Measurements from ENCODE around the gene POLR2J2.
"Not testable (repeated sequence)": the region's sequence is repeated elsewhere in the genome, so short reads cannot be mapped to it uniquely, and the experiment has no call there.

The POLR2J2 gene

GRCh38 chr7:102671166-102671955 is at the start of gene POLR2J2:
Gene POLR2J2, minus strand, starts transcription at chr7:102671663. Its CDS starts 62 bp downstream, at chr7:102671601.
- DNase-seq (ENCODE audit: low read depth in 2 of 2, low spot score in 1 of 2): not testable (repeated sequence)

- not testable (repeated sequence) for DNase-seq (ENCODE audit: low read depth in 2 of 2, low spot score in 1 of 2)
Observed at GRCh38 chr7:102718491-102718890, 47.0 kb upstream of the POLR2J2 start.

DNA sequence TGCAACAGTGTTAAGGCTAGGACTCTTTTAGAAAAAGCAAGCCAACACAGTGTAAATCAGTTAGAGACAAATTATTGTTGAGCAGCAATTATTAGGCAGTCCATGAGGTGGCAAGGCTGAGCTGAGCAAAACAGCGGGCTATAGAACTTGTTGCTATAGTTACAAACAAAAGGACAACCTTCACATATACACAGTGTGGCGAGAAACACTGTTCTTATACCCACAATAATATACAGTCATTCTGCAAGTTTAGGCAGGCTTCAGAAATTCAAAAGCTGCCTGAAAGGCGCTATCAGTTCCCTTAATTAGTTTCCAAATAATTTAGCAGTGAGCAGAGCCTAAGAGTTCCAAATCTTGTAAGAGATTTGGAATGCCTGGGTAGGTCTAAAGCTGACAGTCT is 44.3 kb upstream of the POLR2J2 start:
- DNase-seq (ENCODE audit: low read depth in 2 of 2, low spot score in 1 of 2): not testable (repeated sequence)

GRCh38 chr7:102714774-102715522 is 43.5 kb upstream of the POLR2J2 start:
- DNase-seq (ENCODE audit: low read depth in 2 of 2, low spot score in 1 of 2): not testable (repeated sequence)

- not testable (repeated sequence) for DNase-seq (ENCODE audit: low read depth in 2 of 2, low spot score in 1 of 2)
Observed at GRCh38 chr7:102713691-102714080, 42.2 kb upstream of the POLR2J2 start.

- DNase-seq (ENCODE audit: low read depth in 2 of 2, low spot score in 1 of 2): not testable (repeated sequence)
Observed at GRCh38 chr7:102713011-102713690, 41.7 kb upstream of the POLR2J2 start.

DNA sequence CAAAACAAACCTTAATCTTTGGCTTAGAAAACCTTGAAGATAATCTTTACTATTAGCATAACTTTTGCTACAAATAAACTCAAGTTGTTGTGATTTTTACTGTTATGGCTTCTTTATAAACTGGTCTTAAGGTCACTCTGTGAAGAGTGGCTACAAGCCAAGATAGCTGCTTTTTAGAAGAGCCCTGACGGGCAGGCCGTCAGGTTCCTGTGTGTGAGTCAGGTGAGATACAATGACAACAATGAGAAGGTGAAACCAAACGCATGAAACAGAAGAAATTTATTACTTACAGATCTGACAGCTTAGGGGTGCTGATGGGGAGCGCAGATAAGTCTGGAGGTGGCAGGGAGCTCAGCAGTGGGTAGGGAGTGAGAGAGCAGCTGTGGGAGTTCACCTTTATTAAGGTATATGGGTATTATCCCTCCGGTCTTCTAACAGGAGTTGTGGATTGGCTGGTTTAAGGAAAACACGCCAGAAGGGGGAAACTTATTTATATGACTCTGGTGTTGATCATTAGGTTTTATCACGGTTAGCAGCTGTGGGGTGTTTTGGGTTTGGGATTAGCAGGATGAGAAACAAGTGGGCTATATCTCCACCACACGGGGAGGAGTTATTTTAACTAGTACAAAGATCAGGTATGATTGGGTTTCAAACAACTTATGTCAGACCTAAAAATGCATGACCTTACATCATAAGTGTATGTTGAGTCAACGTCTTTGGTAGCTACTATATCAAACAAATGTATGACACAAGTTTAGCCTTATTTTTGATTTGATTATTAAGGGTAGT is 27.7 kb upstream of the POLR2J2 start:
- not testable (repeated sequence) for DNase-seq (ENCODE audit: low read depth in 2 of 2, low spot score in 1 of 2)

DNA sequence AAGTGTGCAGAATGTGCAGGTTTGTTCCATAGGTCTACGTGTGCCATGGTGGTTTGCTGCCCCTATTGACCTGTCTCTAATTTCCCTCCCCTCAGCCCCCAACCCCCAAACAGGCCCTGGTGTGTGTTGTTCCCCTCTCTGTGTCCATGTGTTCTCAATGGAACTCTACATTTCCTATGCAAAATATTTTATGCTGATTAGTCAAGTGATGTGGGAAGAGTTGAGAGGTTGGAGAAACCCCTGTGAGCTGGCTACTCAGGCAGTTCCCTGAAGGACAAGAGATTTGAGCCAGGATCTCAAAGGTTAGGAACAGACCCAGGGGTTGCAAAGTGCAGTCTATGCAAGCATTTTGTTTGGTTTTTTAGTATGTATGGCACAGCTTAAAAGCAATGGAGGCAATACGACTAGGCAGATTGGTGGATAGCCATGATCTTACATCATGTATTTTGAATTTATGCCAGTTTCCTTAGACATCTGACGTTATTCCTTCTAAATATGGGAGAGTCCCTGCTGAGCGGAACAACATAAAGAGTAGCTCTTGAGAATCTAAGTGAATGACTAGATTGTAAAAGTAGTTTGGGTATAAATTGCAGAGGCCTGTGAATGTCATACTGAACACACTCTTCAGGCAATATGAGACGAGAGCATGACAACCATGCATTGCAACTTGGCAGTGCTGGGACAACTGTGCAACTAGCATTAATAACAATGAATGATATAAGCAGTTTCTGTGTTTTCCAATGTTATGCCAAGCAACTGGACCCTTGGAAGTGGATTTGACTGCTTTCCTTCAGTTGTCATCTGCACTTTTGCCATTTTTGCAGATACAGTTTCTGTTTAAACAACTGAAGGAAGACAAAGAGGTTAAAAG is 26.4 kb upstream of the POLR2J2 start:
- not testable (repeated sequence) for DNase-seq (ENCODE audit: low read depth in 2 of 2, low spot score in 1 of 2)

DNA sequence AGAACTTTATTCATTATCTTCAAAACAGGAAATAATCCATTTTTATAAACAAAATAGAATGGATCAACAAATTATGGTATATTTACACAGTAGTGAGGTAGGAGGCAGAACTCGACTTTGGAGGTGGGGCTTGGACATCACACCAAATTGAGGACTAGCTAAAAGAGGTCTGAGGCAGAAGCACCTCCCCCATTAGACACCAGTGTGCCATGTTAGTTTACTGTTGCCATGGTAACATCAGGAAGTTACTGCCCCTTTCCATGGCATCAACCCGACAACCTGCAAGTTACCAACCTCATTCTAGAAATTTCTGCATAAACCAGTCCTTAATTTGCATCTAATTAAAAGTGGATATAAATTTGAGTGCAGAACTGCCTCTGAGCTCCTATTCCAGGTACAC is 24.5 kb upstream of the POLR2J2 start:
- not testable (repeated sequence) for DNase-seq (ENCODE audit: low read depth in 2 of 2, low spot score in 1 of 2)

DNA sequence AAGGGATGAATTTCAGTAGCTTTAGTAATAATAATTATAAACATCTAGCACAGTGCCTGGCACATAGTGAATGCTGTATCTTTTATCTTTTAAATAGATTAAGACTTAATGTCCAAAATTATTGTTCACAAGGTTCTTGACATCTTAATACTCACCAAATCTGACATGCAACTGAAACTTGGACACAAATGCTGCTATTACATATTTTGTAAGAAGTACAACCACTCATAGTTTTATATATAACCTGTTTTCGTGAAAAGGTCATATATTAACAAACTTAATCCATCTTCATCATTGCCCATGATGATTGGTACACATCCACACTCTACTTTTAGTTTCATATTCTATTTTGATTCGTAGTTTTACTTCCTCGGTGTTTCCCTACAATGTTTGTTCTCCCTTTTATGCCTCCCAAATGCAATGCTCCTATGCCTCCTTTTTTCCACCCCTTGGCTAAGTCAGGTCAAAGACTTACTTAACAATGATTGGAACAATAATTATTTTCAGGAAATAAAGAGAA is 23.6 kb upstream of the POLR2J2 start:
- not testable (repeated sequence) for DNase-seq (ENCODE audit: low read depth in 2 of 2, low spot score in 1 of 2)

- not testable (repeated sequence) for DNase-seq (ENCODE audit: low read depth in 2 of 2, low spot score in 1 of 2)
Observed at GRCh38 chr7:102694008-102694407, 22.5 kb upstream of the POLR2J2 start.

GRCh38 chr7:102690602-102691001 is 19.1 kb upstream of the POLR2J2 start:
- DNase-seq (ENCODE audit: low read depth in 2 of 2, low spot score in 1 of 2): not testable (repeated sequence)

DNA sequence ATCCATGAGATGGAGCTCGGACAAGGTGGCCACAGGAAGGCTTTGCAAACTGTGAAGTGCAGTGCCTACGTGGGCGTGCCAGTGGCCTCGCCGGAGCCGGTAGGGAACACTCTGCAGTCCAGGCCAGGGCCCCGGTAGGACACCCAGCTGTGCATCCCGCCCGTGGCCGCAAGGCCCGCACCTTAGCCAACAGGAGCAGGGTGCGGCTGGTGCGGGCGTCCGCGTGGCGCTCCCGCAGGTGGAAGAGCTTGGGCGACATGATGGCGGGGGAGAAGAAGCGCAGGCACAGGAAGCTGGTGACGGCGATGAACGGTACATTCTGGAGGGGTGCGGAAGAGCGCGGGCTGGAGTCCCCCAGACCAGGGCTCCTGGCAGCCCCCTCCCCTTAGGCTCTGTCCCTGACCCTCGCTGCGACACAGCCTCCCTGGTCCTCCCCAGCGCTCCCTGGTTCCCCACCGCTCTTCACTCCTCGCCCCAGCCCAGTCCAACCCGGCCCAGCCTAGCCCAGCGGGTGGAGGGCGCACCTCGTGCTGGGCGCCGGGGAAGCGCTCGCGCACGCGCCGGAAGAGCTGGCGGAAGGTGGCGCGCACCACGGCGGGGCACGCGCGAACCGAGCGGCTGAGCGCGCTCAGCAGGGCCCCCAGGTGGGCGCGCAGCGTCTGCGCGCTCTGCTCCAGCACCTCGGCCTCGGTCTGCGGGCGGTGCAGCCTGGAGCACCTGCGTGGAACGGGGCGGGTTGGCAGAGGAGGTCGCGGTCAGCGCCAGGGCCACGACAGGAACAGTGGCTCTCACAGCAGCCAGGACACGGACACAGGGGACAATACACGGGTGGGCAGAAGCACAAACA is 18.2 kb upstream of the POLR2J2 start:
- DNase-seq (ENCODE audit: low read depth in 2 of 2, low spot score in 1 of 2): not testable (repeated sequence)

GRCh38 chr7:102688299-102689036 is 17.0 kb upstream of the POLR2J2 start:
- not testable (repeated sequence) for DNase-seq (ENCODE audit: low read depth in 2 of 2, low spot score in 1 of 2)

- DNase-seq (ENCODE audit: low read depth in 2 of 2, low spot score in 1 of 2): not testable (repeated sequence)
Observed at GRCh38 chr7:102682560-102682959, 11.1 kb upstream of the POLR2J2 start.

GRCh38 chr7:102680780-102681179 is 9.3 kb upstream of the POLR2J2 start:
- DNase-seq (ENCODE audit: low read depth in 2 of 2, low spot score in 1 of 2): not testable (repeated sequence)

DNA sequence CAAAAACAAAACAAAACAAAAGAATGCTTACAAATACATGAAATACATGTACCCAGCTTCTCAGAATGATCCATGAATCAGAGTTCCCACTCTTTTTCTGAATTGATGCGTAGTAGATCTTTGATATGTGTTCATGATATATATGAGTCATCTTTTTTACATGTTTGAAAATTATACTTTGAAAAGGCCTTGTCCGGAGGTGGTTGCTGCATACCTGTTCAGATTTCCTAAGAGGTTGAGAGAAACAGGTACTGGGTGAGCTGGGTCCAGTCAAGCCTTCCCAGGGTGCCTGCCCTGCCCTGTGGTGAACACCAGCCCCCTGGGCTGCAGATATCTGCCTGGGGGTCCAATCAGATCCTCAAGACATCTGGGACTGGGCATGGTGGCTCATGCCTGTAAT is 4.1 kb upstream of the POLR2J2 start:
- DNase-seq (ENCODE audit: low read depth in 2 of 2, low spot score in 1 of 2): not testable (repeated sequence)

Measured in stimulated activated CD8-positive, alpha-beta memory T cell treated with anti-CD3 and anti-CD28 coated beads, Interleukin-4, amount 100 ng/mL, for 1 hour (primary cell).